ENCODE results near the gene LRRFIP2.

LRRFIP2 gene

GRCh38 chr3:37025561-37026335 lies 148.6 kb downstream of the LRRFIP2 start:
- no peak for DNase-seq (ENCODE audit: low read depth in 2 of 2)

- no peak for DNase-seq (ENCODE audit: low read depth in 2 of 2)
Observed at GRCh38 chr3:37024820-37025405, 149.5 kb downstream of the LRRFIP2 start.

GRCh38 chr3:37024092-37024491 lies 150.3 kb downstream of the LRRFIP2 start:
- no peak for DNase-seq (ENCODE audit: low read depth in 2 of 2)

- DNase-seq (ENCODE audit: low read depth in 2 of 2), result no peak
Observed at GRCh38 chr3:37017683-37018082, 156.7 kb downstream of the LRRFIP2 start.

GRCh38 chr3:37016903-37017302 lies 157.5 kb downstream of the LRRFIP2 start:
- no peak for DNase-seq (ENCODE audit: low read depth in 2 of 2)

GRCh38 chr3:37015642-37016041 lies 158.7 kb downstream of the LRRFIP2 start:
- DNase-seq (ENCODE audit: low read depth in 2 of 2), result no peak

GRCh38 chr3:37014620-37015019 lies 159.8 kb downstream of the LRRFIP2 start:
- no peak for DNase-seq (ENCODE audit: low read depth in 2 of 2)

Measured in fibroblast of skin of left biceps (primary cell).